ENCODE results near the gene PITPNC1.
"Not testable (repeated sequence)": the region's sequence is repeated elsewhere in the genome, so short reads cannot be mapped to it uniquely, and the experiment has no call there.

Gene PITPNC1

GRCh38 chr17:67471118-67471517 lies 94.0 kb downstream of the PITPNC1 start:
- DNase-seq (no peak), ATAC-seq (no peak)
- no peak overlapping the region for H3K4me3 Mint-ChIP-seq
- no peak overlapping the region for H3K27ac Mint-ChIP-seq
- H3K9me3 Mint-ChIP-seq: peaks cover 6 to 9% of the 10 kb centered on the region in 2 donors
- H3K4me1 Mint-ChIP-seq: peaks cover 73% of the 10 kb centered on the region
- no peaks in the 10 kb centered on the region for H3K27me3 Mint-ChIP-seq

GRCh38 chr17:67472606-67473005 lies 95.5 kb downstream of the PITPNC1 start:
- ATAC-seq, DNase-seq, H3K27me3 Mint-ChIP-seq, H3K4me3 Mint-ChIP-seq, H3K9me3 Mint-ChIP-seq: not testable (repeated sequence)
- Mint-ChIP-seq H3K27ac (peak overlapping the region in 1 of 2 donors; percentile 48), H3K4me1 (peaks cover 70% of the 10 kb centered on the region)

- Mint-ChIP-seq H3K9me3 (peaks cover 6 to 9% of the 10 kb centered on the region in 2 donors), H3K4me1 (peaks cover 70% of the 10 kb centered on the region), H3K27ac (peak overlapping the region; percentile 66 to 91), H3K27me3 (no peaks in the 10 kb centered on the region), H3K4me3 (peak overlapping the region; percentile 75 to 78)
- no peak for DNase-seq
- ATAC-seq: no peak
Observed at GRCh38 chr17:67474081-67474661, 97.1 kb downstream of the PITPNC1 start.

GRCh38 chr17:67475161-67475937 lies 98.3 kb downstream of the PITPNC1 start:
- Mint-ChIP-seq H3K4me3 (peak overlapping the region; percentile 75 to 78), H3K27me3 (no peaks in the 10 kb centered on the region), H3K9me3 (peaks cover 6 to 9% of the 10 kb centered on the region in 2 donors), H3K4me1 (peaks cover 70% of the 10 kb centered on the region), H3K27ac (peak overlapping the region; percentile 65 to 91)
- DNase-seq: peak; percentile 82 to 86
- peak; percentile 77 for ATAC-seq

GRCh38 chr17:67476787-67477335 lies 99.8 kb downstream of the PITPNC1 start:
- H3K4me1 Mint-ChIP-seq: peaks cover 83% of the 10 kb centered on the region
- H3K27me3 Mint-ChIP-seq: no peaks in the 10 kb centered on the region
- H3K4me3 Mint-ChIP-seq: peak overlapping the region in 1 of 2 donors; percentile 13
- peak overlapping the region; percentile 80 to 94 for H3K27ac Mint-ChIP-seq
- peaks cover 2 to 3% of the 10 kb centered on the region in 2 donors for H3K9me3 Mint-ChIP-seq
- ATAC-seq (no peak), DNase-seq (no peak)

GRCh38 chr17:67477687-67478086 lies 100.6 kb downstream of the PITPNC1 start:
- peak; percentile 55 to 78 for DNase-seq
- H3K27ac Mint-ChIP-seq: peak overlapping the region; percentile 94 to 96
- no peaks in the 10 kb centered on the region for H3K9me3 Mint-ChIP-seq
- H3K4me1 Mint-ChIP-seq: peaks cover 91% of the 10 kb centered on the region
- H3K4me3 Mint-ChIP-seq: peak overlapping the region; percentile 79 to 82
- ATAC-seq: peak; percentile 88
- no peaks in the 10 kb centered on the region for H3K27me3 Mint-ChIP-seq

- no peaks in the 10 kb centered on the region for H3K9me3 Mint-ChIP-seq
- peaks cover 96% of the 10 kb centered on the region for H3K4me1 Mint-ChIP-seq
- ATAC-seq: no peak
- H3K4me3 Mint-ChIP-seq: peak overlapping the region; percentile 79 to 82
- H3K27ac Mint-ChIP-seq: peak overlapping the region; percentile 94 to 96
- H3K27me3 Mint-ChIP-seq: no peaks in the 10 kb centered on the region
- no peak for DNase-seq
Observed at GRCh38 chr17:67478401-67479041, 101.4 kb downstream of the PITPNC1 start.

GRCh38 chr17:67479148-67479547 lies 102.1 kb downstream of the PITPNC1 start:
- DNase-seq (no peak), ATAC-seq (no peak)
- Mint-ChIP-seq H3K4me3 (peak overlapping the region; percentile 79 to 82), H3K4me1 (peaks cover 96% of the 10 kb centered on the region), H3K27me3 (no peaks in the 10 kb centered on the region), H3K27ac (peak overlapping the region; percentile 94 to 96), H3K9me3 (no peaks in the 10 kb centered on the region)

GRCh38 chr17:67480959-67481358 lies 103.9 kb downstream of the PITPNC1 start:
- not testable (repeated sequence) for ATAC-seq, DNase-seq, H3K27me3 Mint-ChIP-seq, H3K9me3 Mint-ChIP-seq
- H3K4me3 Mint-ChIP-seq: peak overlapping the region; percentile 63 to 69
- H3K4me1 Mint-ChIP-seq: peaks cover 92% of the 10 kb centered on the region
- peak overlapping the region in 1 of 2 donors; percentile 69 for H3K27ac Mint-ChIP-seq

GRCh38 chr17:67481808-67482207 lies 104.7 kb downstream of the PITPNC1 start:
- H3K4me3 Mint-ChIP-seq: peak overlapping the region; percentile 59 to 63
- H3K9me3 Mint-ChIP-seq: no peaks in the 10 kb centered on the region
- H3K4me1 Mint-ChIP-seq: peaks cover 94% of the 10 kb centered on the region

GRCh38 chr17:67482764-67483163 lies 105.7 kb downstream of the PITPNC1 start:
- no peak for ATAC-seq

More at GRCh38 chr17:67481808-67482207, 104.7 kb downstream of the PITPNC1 start:
- H3K27me3 Mint-ChIP-seq: no peaks in the 10 kb centered on the region
- DNase-seq: no peak
- peak; percentile 31 for ATAC-seq
- H3K27ac Mint-ChIP-seq: peak overlapping the region; percentile 90 to 92

GRCh38 chr17:67484261-67484660 lies 107.2 kb downstream of the PITPNC1 start:
- Mint-ChIP-seq H3K27ac (peak overlapping the region in 1 of 2 donors; percentile 30), H3K9me3 (peaks cover 0 to 2% of the 10 kb centered on the region in 2 donors), H3K27me3 (no peaks in the 10 kb centered on the region), H3K4me1 (peaks cover 93% of the 10 kb centered on the region), H3K4me3 (no peak overlapping the region)
- ATAC-seq: no peak
- no peak for DNase-seq

More at GRCh38 chr17:67482764-67483163, 105.7 kb downstream of the PITPNC1 start:
- Mint-ChIP-seq H3K27me3 (no peaks in the 10 kb centered on the region), H3K4me1 (peaks cover 95% of the 10 kb centered on the region), H3K27ac (peak overlapping the region; percentile 77 to 97), H3K9me3 (no peaks in the 10 kb centered on the region), H3K4me3 (peak overlapping the region; percentile 63 to 69)
- DNase-seq: no peak

- no peaks in the 10 kb centered on the region for H3K27me3 Mint-ChIP-seq
- ATAC-seq (no peak), DNase-seq (no peak)
- H3K4me1 Mint-ChIP-seq: peaks cover 94% of the 10 kb centered on the region
- H3K27ac Mint-ChIP-seq: no peak overlapping the region
- H3K4me3 Mint-ChIP-seq: no peak overlapping the region
- H3K9me3 Mint-ChIP-seq: peaks cover 0 to 6% of the 10 kb centered on the region in 2 donors
Observed at GRCh38 chr17:67485666-67486065, 108.6 kb downstream of the PITPNC1 start.

GRCh38 chr17:67487506-67487905 lies 110.4 kb downstream of the PITPNC1 start:
- H3K4me1 Mint-ChIP-seq: peaks cover 94% of the 10 kb centered on the region
- H3K4me3 Mint-ChIP-seq: no peak overlapping the region
- no peaks in the 10 kb centered on the region for H3K27me3 Mint-ChIP-seq
- peak overlapping the region; percentile 3 to 57 for H3K27ac Mint-ChIP-seq
- ATAC-seq (no peak), DNase-seq (no peak)
- H3K9me3 Mint-ChIP-seq: peaks cover 0 to 6% of the 10 kb centered on the region in 2 donors

- no peak for DNase-seq
- H3K9me3 Mint-ChIP-seq: peaks cover 0 to 6% of the 10 kb centered on the region in 2 donors
- no peak overlapping the region for H3K4me3 Mint-ChIP-seq
- H3K27me3 Mint-ChIP-seq: no peaks in the 10 kb centered on the region
- peak overlapping the region; percentile 19 to 57 for H3K27ac Mint-ChIP-seq
- peaks cover 94% of the 10 kb centered on the region for H3K4me1 Mint-ChIP-seq
- ATAC-seq: no peak
Observed at GRCh38 chr17:67488161-67488560, 111.1 kb downstream of the PITPNC1 start.

Measured in stimulated activated naive CD8-positive, alpha-beta T cell treated with anti-CD3 and anti-CD28 coated beads, Interleukin-15, amount 100 ng/mL, for 72 hours (primary cell).